Activated CD4-positive, alpha-beta T cell treated with anti-CD3 and anti-CD28 coated beads, Interleukin-2, amount 50 U/mL, for 48 hours (primary cell): ENCODE results near the gene UNC13D.
"Not testable (repeated sequence)": the region's sequence is repeated elsewhere in the genome, so short reads cannot be mapped to it uniquely, and the experiment has no call there.

Source experiments
- DNase-seq, 2 experiments: peaks; one replicate each; pipeline ENCODE4 v3.0.0-alpha.2; 2020

UNC13D gene

DNA sequence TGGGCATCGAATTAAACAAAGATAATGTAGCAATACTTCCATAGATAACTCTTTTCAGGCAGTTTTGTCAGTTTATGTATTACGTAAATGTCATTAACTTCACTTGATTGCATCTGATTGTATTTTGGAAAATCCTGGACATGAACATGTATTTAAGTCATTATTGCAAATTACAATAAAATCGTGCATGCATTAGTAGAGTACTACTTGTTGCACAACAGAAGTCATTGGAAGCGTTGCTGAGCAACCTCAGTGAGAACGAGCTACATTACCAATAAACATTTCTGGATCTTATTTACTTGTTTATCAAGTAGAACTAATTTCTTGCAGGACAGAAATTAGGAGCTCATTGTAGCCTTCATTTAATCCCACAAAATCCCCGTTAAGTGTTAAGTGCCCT is 53.0 kb downstream of the UNC13D start:
- no peak for DNase-seq

DNA sequence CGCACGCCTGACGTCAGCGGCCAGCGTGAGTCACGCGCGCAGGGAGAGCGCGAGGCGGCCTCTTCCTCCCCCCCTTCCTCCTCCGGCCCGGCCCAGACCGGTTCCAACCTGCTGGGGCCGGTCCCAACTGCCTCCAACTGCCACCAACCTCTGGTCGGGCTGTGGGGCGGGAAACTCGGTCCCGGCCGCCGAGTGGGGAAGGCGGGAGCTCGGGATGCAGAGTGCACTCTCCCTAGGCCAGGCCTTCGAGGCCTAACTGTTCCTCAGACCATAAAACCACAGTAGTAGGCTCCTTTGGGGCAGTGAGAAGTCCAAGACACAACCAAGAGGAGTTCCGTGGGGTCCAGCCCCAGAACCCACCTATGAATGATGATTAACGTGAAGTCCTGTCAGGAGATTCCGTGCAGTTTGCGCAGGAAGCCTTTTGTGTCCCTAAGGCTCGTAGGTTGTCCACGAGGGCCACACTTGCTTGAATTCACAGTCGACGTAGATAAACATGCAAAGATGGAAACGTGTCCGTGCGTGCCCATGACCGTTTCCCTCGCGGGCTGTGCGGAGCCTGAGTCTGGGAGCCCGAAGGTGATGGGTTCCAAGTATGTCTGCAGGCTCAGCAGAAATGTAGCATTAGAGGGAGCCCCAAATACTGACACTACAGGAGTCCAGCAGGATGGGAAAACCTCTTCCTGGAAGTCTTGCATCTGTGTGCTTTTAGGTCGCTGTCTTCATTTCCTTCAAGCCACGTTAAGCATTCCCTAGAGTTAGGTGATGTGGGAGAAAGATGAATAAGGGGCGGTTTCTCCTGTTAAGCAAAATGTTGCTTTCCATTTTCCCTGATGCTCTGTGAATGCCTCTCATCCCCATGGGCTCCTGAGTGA is 59.0 kb downstream of the UNC13D start:
- peak; percentile 87 to 89 for DNase-seq

DNA sequence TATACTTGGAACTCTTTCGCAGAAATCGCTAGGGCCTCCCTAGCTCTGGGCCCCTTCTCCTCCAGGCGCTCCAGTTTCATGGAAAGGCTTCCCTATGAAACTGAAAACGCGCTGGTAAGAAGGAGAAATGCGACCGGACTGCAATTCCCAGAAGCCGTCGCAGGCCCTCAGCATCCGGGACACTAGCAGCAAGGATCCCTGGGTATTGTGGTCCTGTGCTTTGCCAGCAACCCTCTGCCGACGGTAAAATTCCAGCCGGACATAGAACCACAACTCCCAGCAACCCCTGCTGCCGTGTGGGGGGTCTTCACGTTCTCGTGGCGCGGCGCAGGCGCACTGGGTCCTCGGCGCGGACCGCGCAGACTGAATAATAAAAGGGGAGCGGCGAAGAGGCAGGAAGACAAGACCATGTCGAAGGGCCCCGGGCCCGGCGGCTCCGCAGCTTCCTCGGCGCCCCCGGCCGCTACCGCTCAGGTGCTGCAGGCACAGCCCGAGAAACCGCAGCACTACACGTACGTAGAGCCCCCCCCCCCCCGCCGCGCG is 59.7 kb downstream of the UNC13D start, which contains the start of gene UNK:
Gene UNK, plus strand, starts transcription at position 334 of the 543 bp plus-strand sequence. Its CDS starts 75 bp downstream, at position 409.
- peak; percentile 92 to 94 for DNase-seq

DNA sequence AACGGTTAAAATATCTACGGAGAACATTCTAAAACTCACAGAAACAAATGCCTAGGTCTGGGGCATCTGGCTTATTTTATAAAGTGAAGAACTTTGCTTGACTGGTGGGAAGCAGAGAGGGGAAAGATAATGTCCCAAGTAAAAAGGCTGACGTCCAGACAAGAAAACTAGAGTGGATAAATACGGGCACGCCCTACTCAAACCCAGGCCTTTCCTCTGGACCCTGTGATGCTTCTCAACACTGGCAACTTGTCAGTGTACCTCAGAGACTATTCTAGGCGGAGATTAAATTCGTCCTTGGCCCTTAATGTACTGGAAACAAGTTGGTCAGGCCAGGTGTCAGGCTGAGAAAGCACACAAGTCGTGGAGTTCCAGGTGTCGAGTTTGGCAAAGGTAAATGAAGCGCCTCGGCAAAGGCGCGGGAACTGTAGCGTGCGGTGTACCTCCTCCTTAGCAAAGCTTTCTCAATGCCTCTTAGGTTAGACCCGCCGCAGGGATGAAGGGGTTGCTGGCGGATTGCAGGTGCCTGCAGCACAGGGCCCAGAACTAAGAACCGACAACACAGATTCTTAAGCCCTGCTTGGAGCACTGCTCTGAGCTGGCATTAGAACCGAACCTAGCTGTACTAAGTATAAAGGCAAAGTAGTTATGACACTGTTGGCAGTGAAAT is 60.3 kb downstream of the UNC13D start:
- peak in 1 of 2 experiments; percentile 34 for DNase-seq

DNA sequence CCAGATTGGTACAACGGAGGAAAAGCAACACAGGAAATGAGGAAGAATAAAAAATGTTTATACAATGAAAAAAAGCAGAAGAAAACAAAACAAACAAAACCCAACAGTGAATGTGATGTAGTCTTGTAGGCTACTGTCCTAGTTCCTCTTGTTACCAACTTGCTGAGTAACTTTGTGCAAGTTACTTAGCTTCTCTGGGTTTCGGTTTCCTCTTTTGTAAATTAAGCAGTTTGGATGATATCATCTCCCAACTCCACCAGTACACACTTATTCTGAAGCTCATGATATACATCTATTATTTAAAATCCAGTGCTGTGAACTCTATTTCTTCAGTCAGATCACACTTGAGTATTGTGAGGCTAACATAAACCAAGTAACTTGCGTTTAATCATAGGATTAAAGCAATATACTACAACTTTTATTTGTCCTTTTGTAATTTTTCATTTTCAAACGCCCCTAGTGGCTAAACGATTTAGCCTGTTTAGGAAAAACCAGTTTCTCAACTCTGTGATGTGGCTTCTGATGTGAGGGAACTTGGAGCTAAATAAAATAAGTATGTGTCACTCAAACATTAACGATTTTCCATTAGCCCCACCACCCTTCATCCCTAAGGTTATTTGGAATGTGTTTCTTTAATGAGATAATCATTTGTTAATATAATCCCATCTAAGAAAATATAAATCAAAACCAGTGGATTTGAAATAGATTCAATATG is 61.0 kb downstream of the UNC13D start:
- DNase-seq, result no peak

DNA sequence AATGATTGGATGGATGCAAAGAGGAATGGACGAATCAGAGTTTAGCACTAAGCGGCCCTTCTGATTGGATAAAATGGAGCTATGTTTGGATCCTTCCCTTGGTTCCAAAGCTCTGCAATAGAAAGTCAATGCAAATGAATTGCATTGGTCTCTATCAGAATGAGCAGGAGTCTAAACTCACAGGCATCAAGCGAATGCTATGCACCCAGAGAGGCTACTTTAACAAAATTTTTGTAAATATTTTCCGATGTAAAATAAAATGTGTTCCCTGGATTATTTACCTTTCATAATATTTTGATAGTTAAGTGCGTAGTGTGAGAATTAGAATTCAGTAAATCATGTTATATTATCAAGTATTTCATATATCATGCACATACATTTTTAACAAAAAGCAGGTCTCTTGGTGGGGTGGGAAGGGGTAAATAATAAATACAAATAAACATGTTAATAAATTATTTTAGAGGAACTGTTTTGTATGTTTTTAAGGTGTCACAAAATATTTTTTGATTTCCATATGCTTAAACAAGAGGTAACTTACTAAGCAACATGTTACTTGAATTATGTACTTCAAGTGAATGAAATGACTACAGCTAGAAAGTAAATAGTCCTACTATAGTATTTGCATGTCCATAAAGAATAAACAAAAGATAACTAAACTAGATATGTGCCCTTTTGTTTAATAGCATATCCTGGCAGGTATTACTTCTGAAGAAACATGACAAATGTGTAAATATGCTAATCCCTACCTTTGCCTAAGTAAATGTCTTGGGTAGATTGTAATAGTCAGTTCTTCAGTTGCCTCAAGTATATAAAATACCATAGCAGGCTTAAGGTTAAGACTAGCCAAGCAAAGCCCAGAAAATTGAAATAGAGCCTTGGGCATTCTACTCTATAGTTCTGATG is 64.0 kb downstream of the UNC13D start:
- no peak for DNase-seq

DNA sequence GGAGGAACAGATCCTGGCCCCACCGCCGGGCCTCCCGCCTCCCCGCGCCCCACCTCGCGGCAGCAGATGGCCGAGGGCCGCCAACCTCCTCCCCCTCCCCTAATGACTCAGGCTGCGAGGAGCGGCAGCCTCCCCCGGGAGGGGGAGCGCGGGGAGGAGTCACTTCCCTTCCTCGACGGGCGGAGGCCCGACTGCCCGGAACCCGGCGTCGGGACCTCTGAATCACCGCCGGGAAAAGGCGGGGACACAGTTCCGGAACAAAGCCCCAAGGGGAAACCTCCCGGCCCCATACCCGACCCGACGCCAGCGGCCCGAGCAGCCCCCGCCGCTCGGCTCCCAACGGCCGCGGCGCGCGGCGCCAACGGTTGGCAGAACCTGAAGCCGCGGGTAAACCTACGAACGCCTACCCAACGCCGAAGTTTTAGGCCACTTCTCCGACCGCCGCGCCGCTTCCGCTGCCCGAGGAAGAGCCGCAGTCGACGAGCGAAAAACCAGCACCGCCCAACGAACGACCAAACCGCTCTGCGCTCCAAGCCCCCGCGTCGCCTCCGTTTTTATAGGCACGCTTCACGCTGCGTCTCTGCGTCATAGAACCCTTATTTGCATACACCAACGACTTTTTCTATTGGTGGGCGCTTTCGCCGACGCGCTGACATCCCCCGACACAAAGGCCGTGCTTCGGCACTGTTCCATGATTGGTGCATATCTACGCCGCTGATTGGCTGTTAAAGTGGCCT is 64.8 kb downstream of the UNC13D start:
- DNase-seq, result peak; percentile 90 to 93

DNA sequence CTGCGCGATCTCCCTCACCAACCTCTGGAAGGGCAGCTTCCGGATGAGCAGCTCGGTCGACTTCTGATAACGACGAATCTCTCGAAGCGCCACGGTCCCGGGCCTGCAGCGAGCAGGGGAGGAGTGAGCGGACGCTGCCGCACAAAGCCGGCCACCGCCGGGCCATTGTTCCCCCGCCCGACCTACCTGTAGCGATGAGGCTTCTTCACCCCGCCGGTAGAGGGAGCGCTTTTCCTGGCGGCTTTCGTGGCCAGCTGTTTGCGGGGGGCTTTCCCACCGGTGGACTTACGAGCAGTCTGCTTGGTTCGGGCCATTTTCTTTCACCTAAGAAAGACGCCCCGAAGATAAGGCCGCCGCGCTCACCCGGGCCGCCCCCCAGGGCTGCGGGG is 65.3 kb downstream of the UNC13D start:
- peak; percentile 74 to 80 for DNase-seq

DNA sequence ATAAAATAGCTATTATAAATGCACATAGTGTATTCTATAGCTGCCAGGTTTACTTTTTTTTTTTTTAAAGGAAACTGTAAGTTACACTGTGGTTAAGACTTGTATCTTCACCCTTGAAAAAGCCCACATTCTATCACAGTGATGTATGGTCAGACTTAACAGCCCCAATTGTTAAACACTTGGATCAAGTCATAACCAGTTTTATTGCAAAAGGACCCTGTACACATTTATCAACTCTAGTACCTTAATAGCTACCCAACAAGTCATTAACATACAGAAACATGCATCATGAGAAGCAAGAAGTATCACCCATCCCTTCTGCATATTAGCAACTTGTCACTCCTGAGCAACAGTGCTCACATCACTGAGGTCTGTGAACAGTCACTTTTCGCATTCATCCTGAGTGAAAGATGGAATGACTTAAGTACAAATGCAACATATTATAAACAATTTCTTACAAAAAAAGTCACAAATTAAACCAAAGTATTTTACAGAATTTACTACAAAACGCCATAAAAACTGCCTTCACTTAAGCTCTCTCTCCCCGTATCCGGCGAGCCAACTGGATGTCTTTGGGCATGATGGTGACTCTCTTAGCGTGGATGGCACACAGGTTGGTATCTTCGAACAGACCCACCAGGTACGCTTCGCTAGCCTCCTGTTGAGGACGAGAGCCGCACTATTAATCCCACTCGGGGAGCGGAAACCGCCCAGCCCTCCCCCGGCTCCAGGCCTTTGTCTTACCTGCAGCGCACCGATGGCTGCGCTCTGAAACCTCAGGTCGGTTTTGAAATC is 65.9 kb downstream of the UNC13D start:
- not testable (repeated sequence) for DNase-seq

DNA sequence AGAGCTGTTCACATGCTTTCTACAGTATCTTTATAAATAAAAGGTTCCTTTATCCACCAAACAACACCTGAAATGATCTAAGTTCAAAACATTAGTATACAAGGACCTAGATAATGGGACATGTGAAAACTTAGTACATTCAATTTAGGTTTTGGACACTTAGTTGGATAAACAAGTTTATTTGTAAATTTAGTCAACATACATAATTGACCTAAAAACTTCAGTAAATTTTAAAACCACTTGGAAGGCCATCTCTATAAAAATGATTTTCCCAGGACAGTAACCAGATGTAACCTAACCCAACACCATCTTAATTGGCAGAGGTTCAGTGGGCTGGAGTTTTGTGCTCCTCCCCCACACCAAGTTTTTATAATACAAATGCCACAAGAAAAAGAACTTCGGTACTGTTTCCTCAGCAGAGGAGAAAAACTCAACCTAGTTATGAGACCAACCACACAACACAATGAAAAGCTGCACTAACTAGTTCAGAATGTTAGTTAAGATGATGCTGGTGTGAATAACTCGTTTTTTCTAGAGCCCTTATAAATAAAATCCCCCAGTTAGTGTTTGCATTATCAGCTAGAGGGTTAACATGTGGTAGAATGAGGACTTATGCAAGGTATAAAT is 66.8 kb downstream of the UNC13D start:
- DNase-seq, result no peak
